Mucosa of stomach (tissue), 1 donor: ENCODE data around the gene HBP1.
"Not testable (repeated sequence)": the region's sequence is repeated elsewhere in the genome, so short reads cannot be mapped to it uniquely, and the experiment has no call there.

Experiments used
- H3K27me3 ChIP-seq: one replicate; pipeline ENCODE4 v1.7.0; 2013; ENCODE audit warnings: mild to moderate bottlenecking, low read length; ENCODE audit not compliant: control insufficient read depth, insufficient read depth
- H3K36me3 ChIP-seq: one replicate; pipeline ENCODE4 v1.7.0; 2013; ENCODE audit warnings: low read length; ENCODE audit not compliant: control insufficient read depth, insufficient read depth
- H3K4me1 ChIP-seq: one replicate; pipeline ENCODE4 v1.7.0; 2013; ENCODE audit warnings: mild to moderate bottlenecking, low read length; ENCODE audit not compliant: control insufficient read depth, insufficient read depth
- H3K4me3 ChIP-seq: one replicate; pipeline ENCODE4 v1.7.0; 2013; ENCODE audit warnings: low read length
- H3K9ac ChIP-seq: one replicate; pipeline ENCODE4 v1.7.0; 2013; ENCODE audit warnings: mild to moderate bottlenecking, low read length, moderate library complexity
- H3K9me3 ChIP-seq: one replicate; pipeline ENCODE4 v1.7.0; 2013; ENCODE audit warnings: mild to moderate bottlenecking, low read length, moderate library complexity; ENCODE audit not compliant: control insufficient read depth
- donor health status: Pancreatic carcinoma.

HBP1 gene

GRCh38 chr7:107244613-107245012, 75.8 kb downstream of the HBP1 start:
- Histone ChIP-seq H3K27me3 (no peaks in the 10 kb centered on the region), H3K4me1 (no peaks in the 10 kb centered on the region), H3K36me3 (no peaks in the 10 kb centered on the region), H3K4me3 (no peak overlapping the region), H3K9me3 (no peaks in the 10 kb centered on the region), H3K9ac (no peak overlapping the region)

- not testable (repeated sequence) for H3K9ac ChIP-seq, H3K4me1 ChIP-seq, H3K4me3 ChIP-seq, H3K9me3 ChIP-seq, H3K36me3 ChIP-seq, H3K27me3 ChIP-seq
Measured at GRCh38 chr7:107246836-107247235, 78.0 kb downstream of the HBP1 start.

GRCh38 chr7:107248551-107249316, 79.9 kb downstream of the HBP1 start:
- no peaks in the 10 kb centered on the region for H3K4me1 ChIP-seq
- H3K9me3 ChIP-seq, result no peaks in the 10 kb centered on the region
- no peaks in the 10 kb centered on the region for H3K36me3 ChIP-seq
- no peak overlapping the region for H3K4me3 ChIP-seq
- no peaks in the 10 kb centered on the region for H3K27me3 ChIP-seq
- no peak overlapping the region for H3K9ac ChIP-seq

GRCh38 chr7:107251963-107252362, 83.2 kb downstream of the HBP1 start:
- no peak overlapping the region for H3K9ac ChIP-seq
- no peaks in the 10 kb centered on the region for H3K36me3 ChIP-seq
- H3K9me3 ChIP-seq, result no peaks in the 10 kb centered on the region
- no peaks in the 10 kb centered on the region for H3K27me3 ChIP-seq
- no peaks in the 10 kb centered on the region for H3K4me1 ChIP-seq
- no peak overlapping the region for H3K4me3 ChIP-seq
